ENCODE measurements around the gene ATP8B3.

Gene ATP8B3

DNA sequence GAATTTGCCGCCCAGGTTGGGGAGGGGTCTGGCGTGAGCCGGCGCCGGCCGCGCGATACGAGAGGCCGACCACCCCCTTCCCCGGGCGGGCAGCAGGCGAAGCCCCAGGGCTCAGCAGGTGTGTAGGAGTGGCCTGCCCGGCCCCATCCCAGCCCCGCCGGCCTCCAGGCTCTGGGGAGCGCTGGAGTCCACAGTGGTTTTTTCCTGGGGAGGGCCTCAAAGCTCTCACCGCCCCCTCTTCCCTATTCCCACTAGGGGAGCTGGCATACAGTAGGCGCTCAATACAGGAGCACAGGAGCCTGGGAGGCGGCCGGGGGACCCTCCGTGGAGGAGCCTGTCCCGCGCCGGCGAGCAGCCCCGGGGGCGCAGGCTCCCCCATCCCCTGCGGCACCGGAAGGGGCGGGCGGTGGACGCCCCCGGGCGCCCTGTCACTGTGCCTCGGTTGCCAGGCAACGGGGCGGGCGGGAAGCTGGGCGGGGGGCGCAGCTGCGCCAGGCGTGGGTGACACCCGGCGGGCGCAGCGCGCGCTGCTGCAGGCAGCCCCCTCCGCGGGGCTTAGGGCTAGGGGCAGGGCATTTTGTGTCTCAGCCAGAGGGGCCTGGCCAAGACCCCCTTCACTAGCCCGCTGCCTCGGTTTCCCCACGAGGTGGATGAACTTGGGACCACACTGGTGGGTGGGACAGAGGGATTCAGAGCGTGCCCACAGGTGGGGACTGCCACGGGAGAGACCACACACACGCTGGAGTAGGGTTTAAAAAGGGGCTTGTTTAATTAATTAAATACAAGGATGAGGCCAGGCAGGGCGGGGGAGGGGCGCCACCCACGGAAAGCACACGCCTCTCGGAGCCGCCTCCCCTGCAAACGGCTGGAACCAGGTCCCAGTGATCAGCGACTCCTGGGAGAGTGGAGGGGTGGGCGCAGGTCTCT, 39.8 kb upstream of the ATP8B3 start:
- no peak for DNase-seq (ENCODE audit: low read depth in 2 of 2)

GRCh38 chr19:1850809-1851653, 39.0 kb upstream of the ATP8B3 start:
- DNase-seq (ENCODE audit: low read depth in 2 of 2): no peak

DNA sequence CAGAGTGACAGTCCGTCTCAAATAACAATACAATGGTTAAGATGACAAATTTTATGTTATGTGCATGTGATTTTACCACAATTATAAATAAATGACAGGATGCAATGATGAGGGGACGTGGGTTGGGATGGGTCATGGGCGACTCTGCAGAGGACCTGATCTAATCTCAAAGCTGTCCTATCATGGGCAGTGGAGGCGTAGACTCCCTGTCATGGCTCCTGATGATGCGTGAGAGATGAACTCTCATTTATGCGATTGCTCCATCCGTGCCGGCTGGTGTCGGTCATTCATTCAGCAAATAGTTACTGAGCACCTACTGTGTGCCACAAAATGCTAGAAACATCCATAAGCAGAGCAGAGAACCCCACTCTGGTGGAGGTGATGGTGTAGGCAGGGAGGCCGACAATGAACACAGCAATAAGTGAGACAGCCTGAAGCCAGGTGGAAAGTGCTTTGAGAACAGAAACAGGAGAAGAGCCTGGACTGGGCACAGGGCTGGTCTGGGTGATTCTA, 37.9 kb upstream of the ATP8B3 start:
- no peak for DNase-seq (ENCODE audit: low read depth in 2 of 2)

GRCh38 chr19:1849132-1849474, 37.0 kb upstream of the ATP8B3 start:
- DNase-seq (ENCODE audit: low read depth in 2 of 2): no peak

DNA sequence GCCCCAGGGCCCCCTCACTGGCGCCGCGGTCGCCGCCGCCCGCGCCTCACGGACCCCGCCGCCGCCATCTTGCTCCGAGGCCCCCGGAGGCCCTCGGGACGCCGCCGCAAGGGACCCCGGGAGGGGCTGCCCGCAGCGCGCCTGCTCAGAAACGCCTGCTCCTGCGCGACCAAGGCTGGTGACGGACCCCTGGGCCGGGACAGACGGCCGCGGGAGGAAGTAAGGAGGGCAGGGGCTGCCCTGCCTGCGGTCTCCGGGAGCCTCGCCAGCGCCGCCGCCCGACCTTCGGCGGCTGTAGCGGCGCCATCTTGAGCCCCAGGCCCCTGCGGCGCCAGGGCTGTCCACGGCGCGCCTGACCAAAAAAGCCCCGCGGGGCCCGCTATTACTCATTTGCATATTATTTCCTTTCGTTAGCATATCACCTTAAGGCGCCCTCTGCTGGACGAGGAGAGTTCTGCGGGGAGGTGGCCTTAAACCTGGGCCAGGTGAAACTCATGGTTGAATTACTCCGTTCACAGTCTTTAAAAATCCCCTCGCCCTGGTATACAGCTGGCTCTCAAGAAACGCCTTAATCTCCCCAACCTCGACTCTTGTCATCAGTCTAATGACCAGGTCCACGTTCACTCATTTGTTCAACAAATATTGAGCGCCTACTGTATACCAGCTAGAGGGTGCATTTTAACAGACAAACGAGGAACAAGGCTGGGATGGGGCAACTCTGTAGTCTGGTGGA, 36.5 kb upstream of the ATP8B3 start, which contains the start of gene REXO1:
REXO1 (minus strand) TSS at position 85 of the 733 bp plus-strand sequence. CDS start 125 bp downstream, outside the sequence.
- DNase-seq (ENCODE audit: low read depth in 2 of 2): peak; percentile 94 to 95

DNA sequence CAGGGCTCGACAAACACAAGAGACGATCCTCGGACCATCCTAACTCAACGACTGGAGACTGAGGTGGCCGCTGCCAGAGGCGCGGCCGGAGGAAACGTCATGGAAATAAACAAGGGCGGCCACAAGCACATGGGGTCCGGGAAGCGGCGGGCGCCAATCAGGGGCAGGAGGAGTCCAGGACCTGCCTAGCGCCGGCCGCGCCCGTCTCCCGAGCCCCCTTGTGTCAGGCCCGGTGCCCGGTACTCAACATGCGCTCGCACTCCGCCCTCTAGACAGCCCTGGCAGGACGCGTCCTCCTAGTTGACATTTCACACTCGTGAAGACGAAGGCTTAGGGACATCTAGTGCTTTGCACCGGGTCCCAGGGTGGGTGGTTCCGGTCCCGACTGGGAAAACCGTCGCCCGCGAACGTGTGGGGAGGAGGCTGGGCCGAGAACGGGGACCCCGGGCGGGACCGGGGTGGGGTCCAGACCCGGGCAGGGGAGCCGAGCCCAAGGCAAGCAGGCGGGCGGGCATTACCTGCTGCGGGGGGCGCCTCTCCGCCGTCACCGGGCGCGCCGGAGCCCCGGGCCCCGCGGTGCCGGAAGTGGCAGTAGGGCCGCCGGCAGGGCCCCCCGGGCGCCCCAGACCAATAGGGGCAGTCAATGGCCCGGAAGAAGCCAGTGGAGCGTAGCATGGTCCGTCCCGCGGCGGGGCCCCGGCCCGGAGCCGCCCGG, 35.8 kb upstream of the ATP8B3 start:
- no peak for DNase-seq (ENCODE audit: low read depth in 2 of 2)

DNA sequence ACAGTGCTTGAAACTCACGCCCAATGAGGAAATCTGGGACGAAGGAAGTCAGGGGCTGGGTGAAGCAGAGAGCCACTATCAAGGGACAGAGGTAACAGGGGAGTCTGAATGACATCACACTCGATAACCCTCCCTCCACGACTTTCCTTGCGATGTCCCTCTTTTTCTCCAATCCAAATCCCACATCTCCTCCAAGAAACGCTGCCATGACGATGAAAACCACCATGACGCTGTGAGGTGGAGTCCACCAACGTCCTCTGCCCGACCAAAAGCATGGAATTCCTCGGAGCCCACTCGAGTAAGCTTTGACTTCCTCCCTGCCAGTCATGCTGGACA, 35.2 kb upstream of the ATP8B3 start:
- DNase-seq (ENCODE audit: low read depth in 2 of 2): no peak

- DNase-seq (ENCODE audit: low read depth in 2 of 2): no peak
These were observed 34.6 kb upstream of the ATP8B3 start for GRCh38 chr19:1846517-1847204.

DNA sequence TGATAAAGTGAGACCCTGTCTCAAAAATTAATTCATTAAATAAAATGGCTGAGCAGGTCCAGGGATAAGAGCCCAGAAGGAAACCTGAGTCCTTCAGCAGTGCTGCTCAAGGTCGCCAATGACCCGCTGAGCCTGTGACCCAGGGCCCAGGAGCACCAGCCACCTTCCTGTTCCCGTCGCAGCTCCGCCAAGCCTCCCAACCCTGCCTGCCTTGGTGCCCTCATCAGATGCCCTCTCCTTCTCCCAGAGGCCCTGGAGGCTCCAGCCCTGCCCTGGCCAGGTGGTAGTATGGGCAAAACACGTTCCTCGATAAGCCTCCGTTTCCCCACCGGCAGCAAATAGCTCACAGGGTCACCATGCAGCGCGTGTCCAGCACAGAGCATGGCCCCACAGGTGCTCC, 33.6 kb upstream of the ATP8B3 start:
- DNase-seq (ENCODE audit: low read depth in 2 of 2): no peak

DNA sequence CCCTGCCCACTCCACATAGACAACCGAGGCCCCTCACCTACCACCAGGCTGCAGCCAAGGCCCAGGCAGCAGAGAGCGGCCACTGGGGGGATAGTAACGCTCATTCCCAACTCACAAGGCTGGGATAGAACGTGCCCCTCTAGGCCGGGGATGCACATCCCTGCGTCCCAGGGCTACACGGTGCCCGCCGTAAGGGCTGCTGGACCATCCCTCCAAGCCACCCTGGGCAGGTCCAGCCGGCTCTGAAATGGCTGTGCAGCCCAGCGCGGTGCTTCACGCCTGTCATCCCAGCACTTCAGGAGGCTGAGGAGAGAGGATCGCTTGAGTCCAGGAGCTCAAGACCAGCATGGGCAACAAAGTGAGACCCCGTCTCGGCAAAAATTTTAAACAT, 33.0 kb upstream of the ATP8B3 start:
- no peak for DNase-seq (ENCODE audit: low read depth in 2 of 2)

DNA sequence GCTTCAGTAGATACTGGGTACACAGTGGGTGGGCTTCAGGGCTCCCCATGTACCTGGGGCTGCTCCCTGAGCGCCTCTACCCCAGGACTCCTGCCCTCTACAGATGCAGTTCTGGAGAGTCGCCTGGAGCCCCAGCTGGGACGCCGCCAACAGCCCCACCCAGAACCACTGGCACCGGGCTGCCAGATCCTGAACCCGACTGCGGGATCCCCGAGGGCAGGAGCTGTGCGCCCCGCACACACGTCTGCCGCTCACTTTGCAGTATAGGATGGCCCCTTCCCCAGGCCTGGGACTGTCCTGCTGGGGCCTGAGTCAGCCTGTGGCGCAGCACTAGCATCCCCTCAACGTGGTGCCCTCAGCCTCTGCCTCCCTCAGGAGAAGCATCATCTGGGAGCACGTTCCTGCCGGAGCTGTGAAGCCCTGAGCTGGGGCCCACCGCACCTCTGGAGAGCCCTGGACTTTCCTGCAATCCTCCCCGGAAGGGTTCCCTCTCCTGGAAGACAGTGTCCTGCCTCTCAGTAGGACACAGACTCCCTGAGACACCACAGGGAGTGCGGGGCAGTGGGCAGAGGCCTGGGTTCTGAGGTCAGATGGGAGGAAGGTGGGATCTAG, 32.5 kb upstream of the ATP8B3 start:
- DNase-seq (ENCODE audit: low read depth in 2 of 2): no peak

DNA sequence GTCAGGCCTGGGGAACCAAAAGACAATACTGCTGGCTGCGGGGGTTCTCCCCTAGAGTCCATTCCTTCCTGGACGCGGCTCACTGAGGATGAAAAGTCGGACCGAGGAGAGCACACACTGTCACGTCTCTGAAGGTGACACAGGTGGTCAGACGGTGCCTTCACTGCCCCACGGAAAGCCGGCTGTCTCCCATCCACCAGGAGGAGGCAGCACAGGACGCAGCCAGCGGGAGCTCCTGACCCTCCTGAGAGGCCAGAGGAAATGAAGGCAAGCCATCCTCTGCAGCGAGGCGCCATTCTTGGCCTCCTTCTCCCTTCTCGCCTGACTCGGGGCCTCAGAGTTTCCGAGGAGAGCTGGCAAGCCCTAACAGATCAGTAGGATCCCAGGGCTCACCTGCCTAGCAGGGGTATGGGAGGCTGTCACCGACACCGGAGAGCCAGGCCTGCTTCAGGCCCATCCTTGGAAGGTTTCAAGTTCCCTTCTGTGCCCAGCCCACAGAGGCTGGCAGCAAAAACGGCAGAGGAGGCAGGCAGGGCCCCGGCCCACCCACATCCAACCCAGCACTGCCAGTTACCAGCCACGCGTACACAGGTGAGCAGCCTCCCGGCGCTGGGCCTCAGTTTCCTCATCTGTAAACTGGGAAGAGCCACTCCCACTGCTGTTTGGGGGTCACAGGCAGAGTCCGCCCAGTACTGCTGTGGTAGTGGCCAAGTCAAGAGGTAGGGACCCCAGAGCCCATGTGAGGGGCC, 31.7 kb upstream of the ATP8B3 start:
- no peak for DNase-seq (ENCODE audit: low read depth in 2 of 2)

- no peak for DNase-seq (ENCODE audit: low read depth in 2 of 2)
These were observed 31.0 kb upstream of the ATP8B3 start for GRCh38 chr19:1843116-1843515.

DNA sequence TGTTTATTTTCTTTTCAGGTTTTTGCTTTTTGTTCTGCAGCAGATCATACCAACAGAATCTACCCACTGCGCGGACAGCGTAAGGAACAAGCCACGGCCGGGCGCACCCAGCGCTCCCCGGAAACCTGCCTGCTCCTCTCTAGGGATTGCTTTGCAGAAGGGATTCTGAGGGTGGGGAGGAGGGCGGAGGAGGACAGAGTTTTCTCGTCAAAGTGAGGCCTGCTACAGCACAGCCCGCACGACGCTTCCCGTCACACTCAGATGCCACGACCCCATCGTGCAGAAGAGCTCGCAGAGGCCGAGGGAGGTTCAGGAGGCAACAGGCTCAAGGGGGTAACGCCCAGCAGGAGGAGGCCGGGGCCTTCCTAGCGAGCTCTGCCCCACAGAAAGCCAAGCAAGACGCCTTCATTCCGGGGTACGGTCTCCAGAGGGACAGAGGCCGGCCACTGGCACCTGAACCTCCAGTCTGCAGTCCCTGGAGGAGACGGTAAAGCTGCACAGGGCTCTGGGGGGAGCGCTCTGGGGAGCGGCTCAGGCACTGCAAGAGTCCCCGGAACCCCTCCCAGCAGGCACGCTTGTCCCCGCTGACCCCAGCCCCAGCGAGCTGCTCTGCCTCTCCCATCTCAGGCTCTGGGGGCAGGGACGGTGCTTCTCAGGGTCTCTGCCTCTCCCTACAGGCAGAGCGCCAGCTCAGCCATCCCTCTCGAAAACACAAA, 29.3 kb upstream of the ATP8B3 start:
- DNase-seq (ENCODE audit: low read depth in 2 of 2): no peak

GRCh38 chr19:1840541-1841115, 28.6 kb upstream of the ATP8B3 start:
- no peak for DNase-seq (ENCODE audit: low read depth in 2 of 2)

DNA sequence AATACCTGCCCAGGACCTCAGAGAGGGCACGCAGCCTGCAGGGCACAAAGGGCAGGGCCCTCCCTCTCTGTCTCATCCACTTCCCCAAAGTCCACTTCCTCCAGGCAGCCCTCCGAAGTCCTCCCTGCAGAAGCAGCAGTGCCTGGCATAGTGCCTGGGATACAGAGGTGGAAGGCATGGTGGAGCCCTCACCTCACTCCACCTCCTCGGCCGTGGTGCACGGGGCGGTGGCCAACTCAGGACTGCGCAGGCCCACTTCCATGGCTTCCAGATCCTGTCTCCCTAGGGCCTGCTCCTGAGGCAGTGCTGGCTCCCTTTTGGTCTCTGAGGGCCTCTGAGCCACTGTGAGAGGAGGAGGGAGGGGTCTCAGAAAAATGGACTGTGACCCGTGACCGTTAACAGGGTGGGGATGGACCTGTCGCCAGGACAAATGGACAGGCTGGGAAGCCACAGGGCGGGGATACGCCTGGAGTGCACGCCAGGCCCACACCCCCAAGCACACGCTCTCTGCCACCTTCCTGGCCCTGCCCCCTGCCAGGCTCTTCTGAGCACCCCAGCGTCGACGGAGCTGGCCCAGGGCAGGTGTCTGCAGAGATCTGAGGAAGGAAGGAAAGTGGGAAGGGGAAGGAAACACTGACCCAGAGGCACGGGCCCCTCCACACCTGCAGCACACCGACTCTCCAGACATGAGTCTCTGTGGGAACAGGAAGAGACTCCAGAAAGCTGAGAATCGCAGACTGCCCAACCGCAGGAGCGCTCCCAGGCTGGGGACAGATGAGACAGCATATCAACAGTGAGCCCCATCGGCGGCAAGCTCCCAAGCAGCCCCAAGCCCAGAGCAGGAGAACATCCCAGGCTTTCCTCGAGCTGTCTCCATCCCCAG, 27.8 kb upstream of the ATP8B3 start:
- no peak for DNase-seq (ENCODE audit: low read depth in 2 of 2)

DNA sequence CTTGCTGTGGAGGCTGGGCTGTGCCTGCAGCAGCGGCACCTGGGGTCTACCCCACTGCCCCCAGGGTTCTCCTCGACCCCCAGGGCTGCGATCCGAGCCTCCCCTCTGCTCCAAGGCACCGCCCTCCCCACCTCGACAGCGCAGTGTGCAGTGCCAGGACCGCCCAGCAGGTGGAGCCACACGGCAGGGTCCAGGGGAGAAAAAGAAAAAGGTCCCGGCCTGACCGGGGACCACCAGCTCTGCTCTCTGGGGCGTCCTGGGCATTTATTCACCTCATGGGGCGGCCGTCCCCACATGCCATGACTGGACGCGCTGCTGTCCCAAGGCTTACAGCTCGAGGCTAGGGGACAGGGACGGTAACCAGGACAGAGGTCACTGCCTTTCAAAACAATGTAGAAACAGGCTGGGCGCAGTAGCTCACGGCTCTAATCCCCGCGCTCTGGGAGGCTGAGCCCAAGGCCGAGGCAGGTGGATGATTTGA, 25.6 kb upstream of the ATP8B3 start:
- peak; percentile 49 to 55 for DNase-seq (ENCODE audit: low read depth in 2 of 2)

- no peak for DNase-seq (ENCODE audit: low read depth in 2 of 2)
These were observed 25.1 kb upstream of the ATP8B3 start for GRCh38 chr19:1837222-1837565.
